Measurements from ENCODE around the gene ZCCHC4.

ZCCHC4 gene, protein sequence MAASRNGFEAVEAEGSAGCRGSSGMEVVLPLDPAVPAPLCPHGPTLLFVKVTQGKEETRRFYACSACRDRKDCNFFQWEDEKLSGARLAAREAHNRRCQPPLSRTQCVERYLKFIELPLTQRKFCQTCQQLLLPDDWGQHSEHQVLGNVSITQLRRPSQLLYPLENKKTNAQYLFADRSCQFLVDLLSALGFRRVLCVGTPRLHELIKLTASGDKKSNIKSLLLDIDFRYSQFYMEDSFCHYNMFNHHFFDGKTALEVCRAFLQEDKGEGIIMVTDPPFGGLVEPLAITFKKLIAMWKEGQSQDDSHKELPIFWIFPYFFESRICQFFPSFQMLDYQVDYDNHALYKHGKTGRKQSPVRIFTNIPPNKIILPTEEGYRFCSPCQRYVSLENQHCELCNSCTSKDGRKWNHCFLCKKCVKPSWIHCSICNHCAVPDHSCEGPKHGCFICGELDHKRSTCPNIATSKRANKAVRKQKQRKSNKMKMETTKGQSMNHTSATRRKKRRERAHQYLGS

DNA sequence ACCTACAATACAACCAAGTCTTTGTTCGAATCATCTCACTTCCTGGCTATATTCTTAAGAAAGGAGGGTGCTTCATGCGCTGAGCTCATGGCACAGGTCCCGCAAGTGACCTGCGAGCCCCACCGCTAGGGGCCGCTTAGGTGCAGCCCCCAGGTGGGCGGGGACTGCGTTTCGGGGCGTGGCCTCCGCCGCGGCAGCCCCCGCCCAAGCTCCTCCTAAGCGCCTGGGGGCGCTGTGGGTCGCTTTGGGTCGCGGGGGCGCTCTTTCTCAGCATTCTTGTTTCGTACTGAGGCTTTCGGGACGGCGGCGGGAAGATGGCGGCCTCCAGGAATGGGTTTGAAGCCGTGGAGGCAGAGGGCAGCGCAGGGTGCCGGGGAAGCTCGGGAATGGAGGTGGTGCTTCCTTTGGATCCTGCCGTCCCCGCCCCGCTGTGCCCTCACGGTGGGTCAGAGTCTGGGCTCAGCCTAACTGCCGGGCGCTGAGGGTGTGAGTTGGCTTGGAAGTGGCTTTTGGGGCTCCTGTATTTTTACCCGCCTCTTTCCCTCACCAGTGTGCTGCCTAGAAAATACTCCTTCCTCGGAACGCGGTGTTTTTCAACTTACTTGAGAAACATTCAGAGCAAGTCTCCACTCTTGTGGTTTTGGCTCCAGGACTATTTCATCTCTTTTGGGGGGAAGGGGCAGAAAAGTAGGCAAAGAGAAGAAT lies at the start of gene ZCCHC4:
Gene ZCCHC4, plus strand, starts transcription at position 279 of the 705 bp plus-strand sequence. Its CDS starts 36 bp downstream, at position 315.
- peak; percentile 86 for DNase-seq (ENCODE audit: low read depth)

DNA sequence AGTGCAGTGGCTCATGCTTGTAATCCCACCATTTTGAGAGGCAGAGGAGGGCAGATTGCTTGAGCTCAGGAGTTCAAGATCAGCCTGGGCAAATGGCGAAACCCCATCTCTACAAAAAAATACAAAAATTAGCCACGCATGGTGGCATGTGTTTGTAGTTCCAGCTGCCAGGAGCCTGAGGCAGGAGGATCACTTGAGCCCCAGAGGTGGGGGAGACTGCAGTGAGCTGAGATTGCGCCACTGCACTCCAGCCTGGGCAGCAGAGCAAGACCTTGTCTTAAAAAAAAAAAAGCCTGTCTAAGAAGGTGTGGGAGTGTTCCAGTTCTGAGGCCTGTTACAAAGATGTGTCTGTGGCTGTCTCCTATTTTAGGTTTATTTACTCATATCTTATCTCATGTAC lies 40.7 kb upstream of the ZCCHC4 start:
- no peak for DNase-seq (ENCODE audit: low read depth)

DNA sequence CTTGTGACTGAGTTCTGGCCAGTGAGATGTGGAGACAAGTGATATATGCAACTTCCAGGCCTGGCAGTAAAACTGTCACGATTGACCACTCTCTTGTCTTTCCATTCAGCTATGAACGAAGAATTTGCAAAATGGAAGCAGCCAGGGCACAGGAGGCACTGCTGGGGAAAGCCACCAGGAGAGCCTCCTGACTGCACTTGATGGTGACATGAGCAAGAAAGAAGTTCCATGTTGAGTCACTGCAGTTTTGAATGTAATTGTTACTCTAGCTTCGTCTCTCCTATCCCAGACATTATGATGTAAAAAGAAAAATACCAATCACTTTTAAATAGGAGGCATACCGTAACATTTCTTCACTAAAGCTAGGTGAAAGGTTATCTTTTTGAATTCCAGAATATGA lies 32.4 kb upstream of the ZCCHC4 start:
- DNase-seq (ENCODE audit: low read depth), result no peak

DNA sequence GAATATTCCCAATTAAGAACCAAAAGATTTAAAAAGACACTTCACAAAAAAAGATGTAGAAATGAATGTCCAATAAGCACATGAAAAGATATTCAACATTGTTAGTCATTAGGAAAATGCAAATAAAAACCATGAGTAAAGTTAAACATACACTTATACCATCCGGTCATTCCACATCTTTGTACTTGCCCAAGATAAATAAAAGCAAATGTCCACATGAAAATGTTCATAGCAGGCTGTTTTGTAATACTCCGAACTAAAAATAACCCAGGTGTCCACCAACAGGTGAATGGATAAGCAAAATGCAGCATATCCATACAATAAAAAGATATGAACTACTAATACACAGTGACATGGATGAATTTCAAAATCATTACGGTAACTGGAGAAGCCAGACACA lies 28.6 kb upstream of the ZCCHC4 start:
- DNase-seq (ENCODE audit: low read depth), result no peak

DNA sequence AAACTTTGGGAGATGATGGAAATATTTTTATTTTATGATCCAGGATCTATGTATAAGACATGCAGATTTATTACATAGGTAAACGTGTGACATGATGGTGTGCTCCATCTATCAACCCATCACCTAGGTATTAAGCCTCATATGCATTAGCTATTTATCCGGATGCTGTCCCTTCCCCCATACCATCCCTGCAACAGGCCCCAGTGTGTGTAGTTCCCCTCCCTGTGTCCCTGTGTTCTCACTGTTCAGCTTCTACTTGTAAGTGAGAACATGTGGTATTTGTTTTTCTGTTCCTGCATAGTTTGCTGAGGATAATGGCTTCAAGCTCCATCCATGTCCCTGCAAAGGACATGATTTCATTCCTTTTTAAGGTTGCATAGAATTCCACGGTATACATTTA lies 28.1 kb upstream of the ZCCHC4 start:
- DNase-seq (ENCODE audit: low read depth), result no peak

DNA sequence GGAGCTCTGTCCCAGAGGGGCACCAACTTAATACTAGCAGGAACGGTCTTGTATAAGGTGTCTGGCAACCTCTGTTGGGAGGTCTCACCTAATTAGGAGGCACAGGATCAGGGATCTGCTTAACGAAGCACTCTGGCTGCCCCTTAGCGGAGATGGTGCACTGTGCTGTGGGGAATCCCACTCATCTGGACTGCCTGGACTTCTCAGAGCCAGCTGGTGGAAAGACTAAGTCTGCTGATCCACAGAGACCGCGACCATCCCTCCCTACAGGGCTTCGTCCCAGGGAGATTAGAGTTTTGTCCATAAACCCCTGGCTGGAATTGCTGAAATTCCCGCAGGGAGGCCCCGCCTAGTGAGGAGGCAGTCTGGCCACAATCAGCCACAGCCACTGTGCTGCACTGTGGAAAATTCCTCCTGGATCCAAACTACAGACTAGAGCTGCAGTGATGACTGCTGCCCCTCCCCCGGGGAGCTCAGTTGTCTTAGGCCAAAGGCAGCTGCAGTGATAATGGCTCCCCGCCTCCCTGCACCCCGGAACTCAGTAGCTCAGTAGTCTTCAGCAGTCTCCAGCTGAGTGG lies 22.0 kb upstream of the ZCCHC4 start:
- no peak for DNase-seq (ENCODE audit: low read depth)

DNA sequence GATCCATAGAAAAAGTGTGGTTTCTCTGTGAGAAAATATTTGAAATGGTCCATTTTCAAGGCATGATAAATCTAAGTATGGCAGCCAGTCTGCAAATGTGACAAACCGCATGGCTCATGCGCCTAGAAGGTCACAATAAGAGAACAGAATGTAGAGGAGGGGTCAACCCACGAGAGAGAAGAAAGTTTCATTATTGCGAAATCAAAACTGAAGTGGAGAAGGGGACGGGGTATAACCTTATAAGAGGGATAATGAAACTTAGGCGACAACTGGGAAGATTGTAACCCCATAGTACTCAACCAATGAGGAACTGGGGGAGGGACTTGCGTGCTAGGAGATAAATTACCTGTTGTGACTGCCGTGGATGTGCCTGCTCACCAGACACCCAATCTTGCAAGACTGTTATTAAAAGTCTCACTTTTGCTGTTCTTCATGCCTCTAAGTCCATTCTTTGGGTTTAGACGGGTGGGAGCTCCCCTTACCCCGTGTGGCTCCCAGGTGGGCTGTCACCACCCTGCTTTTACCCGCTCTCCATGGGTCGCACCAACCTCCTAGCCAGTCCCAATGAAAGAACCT lies 21.3 kb upstream of the ZCCHC4 start:
- DNase-seq (ENCODE audit: low read depth), result no peak

DNA sequence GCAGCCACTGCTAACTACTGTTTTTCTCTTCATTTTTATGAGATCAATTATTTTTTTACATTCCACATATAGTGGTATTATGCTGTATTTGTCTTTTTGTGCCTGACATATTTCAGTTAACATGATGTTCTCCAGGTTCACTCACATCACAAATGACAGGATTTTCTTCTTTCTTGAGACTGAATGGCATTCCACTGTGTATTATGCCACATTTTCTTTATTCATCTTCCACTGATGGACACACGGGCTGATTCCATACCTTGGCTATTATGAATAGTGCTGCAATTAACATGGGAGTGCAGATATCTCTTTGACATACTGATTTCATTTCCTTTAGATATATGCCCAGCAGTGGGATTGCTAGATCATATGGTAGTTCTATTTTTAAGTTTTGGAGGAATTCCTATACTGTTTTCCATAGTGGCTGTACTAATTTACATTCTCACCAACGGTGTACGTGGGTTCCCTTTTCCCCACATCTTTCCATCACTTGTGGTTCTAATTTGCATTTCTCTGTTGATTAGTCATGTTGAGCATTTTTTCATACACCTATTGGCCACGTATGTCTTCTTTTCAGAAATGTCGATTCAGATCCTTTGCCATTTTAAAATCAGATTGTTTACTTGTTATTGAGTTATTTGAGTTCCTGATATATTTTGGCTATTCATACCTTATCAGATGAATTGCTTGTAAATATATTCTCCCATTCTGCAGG lies 14.9 kb upstream of the ZCCHC4 start:
- DNase-seq (ENCODE audit: low read depth), result no peak

DNA sequence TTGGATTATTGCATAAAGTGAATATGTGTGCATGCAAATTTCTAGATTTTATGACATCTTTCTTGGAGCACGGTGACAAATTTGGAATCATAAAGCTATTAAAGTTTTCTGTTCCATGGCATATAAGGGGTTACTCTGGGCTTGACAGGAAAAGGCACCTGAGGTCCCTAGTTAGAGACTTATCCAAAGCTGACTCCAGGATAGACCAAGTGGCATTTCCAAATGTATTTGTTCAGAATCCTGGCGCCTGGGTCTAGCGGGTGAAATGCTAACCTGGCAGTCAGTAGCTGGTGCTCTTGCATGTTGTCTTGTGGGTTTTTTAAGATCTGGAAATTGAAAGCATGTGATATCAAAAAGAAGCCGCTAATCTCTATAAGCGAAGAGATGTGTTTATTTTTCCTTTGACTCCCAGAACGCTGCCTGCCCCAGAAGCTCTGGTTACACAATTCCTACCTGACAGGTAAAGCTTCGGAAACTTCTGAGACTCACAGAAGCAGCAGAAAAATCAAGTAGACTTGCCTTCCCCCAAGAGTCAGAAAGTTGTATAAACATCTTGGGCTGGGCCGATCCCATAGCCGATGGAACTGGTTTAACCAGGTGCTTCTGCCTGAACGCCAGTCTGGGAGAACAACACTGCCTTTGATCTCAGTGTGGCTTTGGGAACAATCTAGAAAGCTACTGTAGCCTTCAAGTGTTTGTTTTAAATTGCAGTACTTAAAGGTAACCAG lies 12.9 kb upstream of the ZCCHC4 start:
- DNase-seq (ENCODE audit: low read depth), result no peak

DNA sequence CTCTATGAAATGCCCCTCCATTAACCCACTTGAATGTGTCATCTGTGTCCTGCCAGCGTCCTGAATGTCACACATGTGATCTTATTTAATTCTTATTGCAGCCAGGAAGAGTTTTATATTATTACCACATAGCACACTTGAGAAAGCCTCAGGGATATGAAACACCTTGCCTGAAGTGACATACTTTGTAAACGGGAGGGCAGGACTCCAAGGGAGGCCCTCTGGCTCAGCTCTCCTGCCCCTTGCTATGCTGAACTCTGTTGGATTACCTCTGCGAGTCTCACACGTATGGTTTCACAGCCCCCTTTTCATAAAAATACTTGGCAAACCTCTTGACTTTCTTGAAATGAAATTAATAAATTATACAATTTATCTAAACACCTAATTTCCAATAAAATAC lies 11.1 kb upstream of the ZCCHC4 start:
- no peak for DNase-seq (ENCODE audit: low read depth)

DNA sequence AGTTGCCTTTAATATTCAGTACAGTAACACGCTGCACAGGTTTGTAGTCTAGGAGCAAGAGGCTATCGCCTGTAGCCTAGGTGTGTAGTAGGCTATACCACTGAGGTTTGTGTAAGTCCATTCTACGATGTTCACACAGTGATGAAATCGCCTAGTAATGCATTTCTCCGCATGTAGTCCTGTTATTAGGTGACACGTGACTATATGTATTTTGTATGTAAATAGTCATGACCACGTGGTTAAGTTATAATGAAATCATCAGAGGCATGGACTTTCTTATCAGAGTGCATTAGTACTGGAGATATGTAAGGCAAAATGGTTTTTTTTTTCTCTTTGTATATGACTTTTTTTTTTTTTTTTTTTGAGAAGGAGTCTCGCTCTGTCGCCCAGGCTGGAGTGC lies 9.9 kb upstream of the ZCCHC4 start:
- DNase-seq (ENCODE audit: low read depth), result no peak

DNA sequence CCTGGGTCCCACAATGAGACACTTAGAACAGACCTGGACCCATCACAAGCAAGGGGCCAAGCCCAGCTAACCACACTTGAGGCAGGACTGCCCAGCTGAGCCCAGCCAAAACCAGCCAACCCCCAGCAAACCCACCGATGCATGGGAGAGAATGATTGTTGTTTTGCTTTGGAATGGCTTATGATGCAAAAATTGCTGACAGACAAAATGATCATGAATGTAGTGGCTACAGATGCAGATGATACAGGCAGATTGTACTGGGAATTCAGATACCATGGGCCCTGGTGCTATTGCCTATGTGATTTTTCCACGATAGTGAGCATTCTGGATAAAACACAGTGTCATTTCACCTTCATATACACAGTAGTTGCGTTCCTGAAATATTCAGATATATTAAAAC lies 9.0 kb upstream of the ZCCHC4 start:
- DNase-seq (ENCODE audit: low read depth), result no peak

DNA sequence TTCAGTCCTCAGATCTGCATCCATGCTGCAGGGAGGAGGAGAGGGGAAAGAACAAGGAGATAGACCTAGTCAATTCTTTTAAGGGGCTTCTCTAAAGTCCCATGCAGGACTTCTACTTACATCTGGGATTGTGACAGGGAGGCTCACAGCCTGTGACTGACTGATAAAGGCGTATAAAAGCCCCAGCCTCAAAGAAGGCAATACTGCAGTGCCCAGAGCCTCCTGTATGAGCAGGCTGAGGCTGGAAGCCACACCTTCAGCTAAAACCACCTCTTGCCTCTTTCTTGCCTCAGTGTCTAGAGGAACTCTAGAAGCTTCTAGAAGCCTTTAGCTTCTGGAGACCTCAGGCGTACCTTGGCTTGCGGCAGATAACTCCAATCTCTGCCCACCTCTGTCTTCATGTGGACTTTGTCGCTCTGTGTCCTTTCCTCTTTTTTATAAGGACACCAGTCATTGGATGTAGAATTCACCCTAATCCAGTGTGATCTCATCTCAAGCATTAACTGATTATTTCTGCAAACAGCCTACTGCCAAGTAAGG lies 6.0 kb upstream of the ZCCHC4 start:
- DNase-seq (ENCODE audit: low read depth), result no peak

DNA sequence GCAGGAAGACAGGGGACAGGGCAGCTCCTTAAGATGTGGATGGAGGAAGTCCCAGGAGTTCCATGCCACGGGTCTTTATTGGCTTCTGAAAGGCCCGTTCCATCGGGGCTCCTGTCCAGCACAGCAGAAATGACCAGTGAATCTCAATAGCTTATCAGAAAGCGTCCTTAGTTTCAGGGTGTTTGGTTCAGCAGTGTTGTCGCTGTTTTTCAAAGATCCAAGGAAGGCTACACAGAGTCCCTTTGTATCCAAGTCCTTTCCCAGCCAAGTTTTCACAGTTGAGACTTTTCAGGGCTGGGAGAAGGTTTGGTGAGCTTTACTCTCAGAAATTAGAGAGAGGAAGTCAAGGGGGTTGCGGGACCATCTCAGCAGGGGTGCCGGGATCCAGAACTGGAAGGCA lies 5.0 kb upstream of the ZCCHC4 start:
- no peak for DNase-seq (ENCODE audit: low read depth)

DNA sequence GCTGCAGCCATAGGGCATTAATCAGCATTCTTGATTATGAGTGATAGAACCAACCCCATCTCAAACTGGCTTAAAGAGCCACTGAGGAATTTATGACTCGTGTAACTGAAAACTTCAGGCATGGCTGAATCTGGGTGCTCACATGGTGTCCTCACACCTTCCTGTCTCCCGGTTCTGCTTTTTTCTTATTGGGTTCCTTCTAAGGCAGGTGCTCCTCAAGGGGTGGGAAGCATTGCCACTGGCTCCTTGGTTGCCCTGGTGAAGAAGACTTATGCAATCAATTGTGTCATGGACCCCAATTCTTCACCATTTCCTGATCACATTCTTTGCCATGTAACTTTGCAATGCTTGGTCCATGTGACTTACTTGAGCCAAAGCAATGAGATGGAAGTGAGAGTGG lies 4.3 kb upstream of the ZCCHC4 start:
- no peak for DNase-seq (ENCODE audit: low read depth)

DNA sequence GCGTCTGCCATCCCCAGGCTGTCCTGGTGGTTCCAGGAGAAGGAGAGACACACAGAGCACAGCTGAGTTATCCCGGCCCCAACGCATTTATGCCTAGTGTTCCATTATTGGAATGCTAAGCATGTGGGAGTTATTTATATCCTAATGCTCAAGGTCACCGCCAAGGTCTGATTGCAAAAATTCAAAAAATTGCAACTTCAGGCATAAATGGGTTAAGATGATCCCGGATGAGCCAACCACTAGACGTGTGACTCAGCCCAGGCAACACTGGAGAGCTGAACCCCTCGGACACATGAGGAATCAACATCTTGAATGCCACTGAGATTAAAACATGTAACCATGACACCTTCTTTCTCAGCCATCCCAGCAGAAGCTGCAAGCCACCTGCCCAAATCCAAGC lies 3.8 kb upstream of the ZCCHC4 start:
- DNase-seq (ENCODE audit: low read depth), result no peak

DNA sequence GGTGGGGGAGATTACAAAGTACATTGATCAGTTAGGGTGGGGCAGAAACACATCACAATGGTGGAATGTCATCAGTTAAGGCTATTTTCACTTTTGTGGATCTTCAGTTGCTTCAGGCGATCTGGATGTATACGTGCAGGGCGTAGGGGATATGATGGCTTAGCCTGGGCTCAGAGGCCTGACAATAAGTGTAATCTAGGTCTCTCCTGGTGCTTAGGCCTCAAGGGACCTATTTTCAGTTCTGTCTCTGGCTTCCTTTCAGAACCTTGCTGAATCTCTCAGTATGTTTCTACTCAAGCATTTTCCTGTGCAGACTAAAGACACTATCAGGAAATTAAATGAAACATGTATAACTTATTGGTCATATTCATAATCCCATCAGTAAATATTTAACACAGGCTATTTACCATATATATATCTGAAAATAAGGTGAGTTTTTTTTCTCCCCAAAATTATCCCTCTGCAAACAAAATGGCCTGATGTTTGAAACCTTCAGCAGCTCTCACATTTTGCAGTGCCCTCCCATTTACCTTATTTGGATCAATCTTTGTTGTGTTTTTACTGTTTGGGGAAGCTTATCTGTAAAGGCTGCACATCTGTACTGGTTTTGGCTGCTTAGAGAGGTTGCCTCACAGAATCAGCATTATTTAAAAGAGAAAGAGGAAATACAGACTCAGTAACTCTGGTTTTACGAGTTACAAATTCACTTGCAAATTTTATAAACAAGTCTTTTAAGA lies 2.3 kb upstream of the ZCCHC4 start:
- no peak for DNase-seq (ENCODE audit: low read depth)

DNA sequence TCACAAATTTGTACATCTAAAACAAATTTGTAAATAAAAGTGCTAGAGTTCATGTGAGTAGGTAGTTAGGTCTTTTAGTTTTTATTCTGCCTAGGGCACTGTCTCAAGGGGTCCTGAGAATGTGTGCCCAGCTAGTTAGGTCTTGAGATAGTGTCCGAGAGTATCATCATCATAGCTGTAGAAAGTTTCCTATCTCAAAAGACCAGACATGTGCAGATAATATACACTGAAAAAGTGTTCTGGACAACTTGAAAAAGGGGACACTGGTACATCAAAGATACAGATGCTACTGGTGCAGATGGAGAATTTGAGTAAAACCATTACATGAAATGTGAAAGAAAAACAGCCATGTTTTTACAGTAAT lies 1.8 kb upstream of the ZCCHC4 start:
- DNase-seq (ENCODE audit: low read depth), result no peak

DNA sequence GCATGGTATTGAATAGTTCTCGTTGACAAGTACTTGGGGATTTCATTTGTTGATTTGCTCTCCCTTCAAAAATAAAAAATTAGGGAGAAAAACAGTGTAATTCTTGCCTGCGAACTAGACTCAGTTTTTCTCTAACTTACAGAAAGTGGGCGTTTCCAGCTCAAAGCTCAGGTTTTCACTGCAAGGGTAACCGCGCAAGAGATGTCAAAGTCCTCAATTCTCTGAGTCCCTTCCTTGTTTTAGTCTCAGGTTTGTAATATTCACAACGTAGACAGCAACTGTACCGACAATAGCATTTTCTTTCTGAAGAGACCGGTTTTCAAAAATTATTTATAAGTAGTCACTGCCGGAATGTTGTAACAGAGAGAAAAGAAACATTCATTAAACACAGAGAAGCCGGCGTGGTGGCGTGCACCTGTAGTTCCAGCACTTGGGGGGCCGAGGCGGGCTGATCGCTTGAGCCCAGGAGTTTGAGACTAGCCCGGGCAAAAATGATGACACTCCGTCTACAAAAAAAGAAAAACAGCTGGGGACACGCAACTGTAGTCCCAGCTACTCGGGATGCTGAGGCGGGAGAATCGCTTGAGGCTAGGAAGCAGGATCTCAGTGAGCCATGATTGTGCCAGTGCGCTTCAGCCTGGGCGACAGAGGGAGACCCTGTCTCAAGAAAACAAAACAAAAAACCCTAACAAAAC lies 774 bp downstream of the ZCCHC4 start:
- DNase-seq (ENCODE audit: low read depth), result no peak

DNA sequence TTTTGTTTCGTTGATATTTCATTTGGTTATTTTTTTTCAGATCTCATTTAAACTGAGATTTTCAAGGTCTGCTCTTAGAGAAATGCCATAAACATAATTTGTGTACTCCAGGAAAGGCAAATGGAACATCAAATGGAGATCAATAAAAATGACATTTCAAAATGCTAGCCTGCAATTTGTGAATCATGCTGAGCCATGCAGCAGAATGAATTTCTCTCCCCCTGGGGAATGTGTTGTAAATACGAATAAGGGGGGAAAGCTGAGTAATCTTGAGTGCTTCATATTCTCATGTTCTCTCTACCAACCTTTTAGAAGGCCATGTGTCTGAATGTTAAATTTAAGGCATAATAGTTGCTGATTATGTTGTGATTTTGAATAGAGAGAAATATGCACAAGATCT lies 7.8 kb downstream of the ZCCHC4 start:
- no peak for DNase-seq (ENCODE audit: low read depth)
